HUDEP-2 (cell line): ENCODE data around the gene PRAME.
"Not testable (repeated sequence)": the region's sequence is repeated elsewhere in the genome, so short reads cannot be mapped to it uniquely, and the experiment has no call there.

Experiments
- DNase-seq, 76 experiments: peaks; one replicate each; lab custom pipeline; 2025; ENCODE audit not compliant: unreplicated experiment in 76 of 76; lab: John Stamatoyannopoulos, UW

PRAME gene

GRCh38 chr22:22526125-22526912, 32.7 kb downstream of the PRAME start:
- no peak for DNase-seq

- no peak for DNase-seq
Observed at GRCh38 chr22:22523494-22523893, 35.6 kb downstream of the PRAME start.

- no peak for DNase-seq
Observed at GRCh38 chr22:22521631-22522030, 37.4 kb downstream of the PRAME start.

- DNase-seq: no peak
Observed at GRCh38 chr22:22520667-22521602, 38.1 kb downstream of the PRAME start.

- DNase-seq: no peak
Observed at GRCh38 chr22:22520020-22520656, 38.9 kb downstream of the PRAME start, which contains the start of gene ZNF280A. ZNF280A (minus strand) TSS chr22:22520270; CDS start chr22:22515630, 4,640 bp downstream.

GRCh38 chr22:22519591-22519990, 39.5 kb downstream of the PRAME start:
- peak in 36 of 76 experiments; percentile 1 to 52 (median 9) for DNase-seq

- DNase-seq: no peak
Observed at GRCh38 chr22:22516992-22517391, 42.1 kb downstream of the PRAME start.

GRCh38 chr22:22515890-22516289, 43.2 kb downstream of the PRAME start:
- DNase-seq: no peak

GRCh38 chr22:22514431-22514830, 44.6 kb downstream of the PRAME start:
- DNase-seq: not testable (repeated sequence)

- no peak for DNase-seq
Observed at GRCh38 chr22:22513619-22514018, 45.4 kb downstream of the PRAME start.

GRCh38 chr22:22512951-22513350, 46.1 kb downstream of the PRAME start:
- no peak for DNase-seq

GRCh38 chr22:22510833-22511232, 48.2 kb downstream of the PRAME start:
- not testable (repeated sequence) for DNase-seq

- DNase-seq: not testable (repeated sequence)
Observed at GRCh38 chr22:22509912-22510311, 49.2 kb downstream of the PRAME start.

- peak in 74 of 76 experiments; percentile 6 to 87 (median 72) for DNase-seq
Observed at GRCh38 chr22:22508274-22509176, 50.5 kb downstream of the PRAME start, which contains the start of gene ZNF280B. ZNF280B (minus strand) TSS chr22:22508742; CDS start chr22:22489398, 19,344 bp downstream.

- peak in 2 of 76 experiments; percentile 2 to 16 for DNase-seq
Observed at GRCh38 chr22:22507743-22508273, 51.3 kb downstream of the PRAME start.

GRCh38 chr22:22506736-22507135, 52.3 kb downstream of the PRAME start:
- no peak for DNase-seq

- DNase-seq: no peak
Observed at GRCh38 chr22:22498267-22498666, 60.8 kb downstream of the PRAME start.
